GM12878 (cell line): Measurements from ENCODE around the gene SPCS1. TPM values are rescaled to one million over a fixed set of nuclear protein-coding genes. Genes with fewer than 3 reads are reported as not detected.

ENCODE experiments used
- ATAC-seq: fragments of 200-7000 bp; cut with Tn5 transposase; 3 replicates; pipeline ENCODE4 v1.9.1; 2020; ENCODE audit warnings: mild to moderate bottlenecking, moderate library complexity
- BruUV-seq: library from RNA; stranded (reverse); fragments of 400-500 nt; replicated peaks from 2 replicates; lab custom pipeline; 2021; lab: Mats Ljungman, UMichigan
- CTCF ChIA-PET: fragments of 300-600 bp; sonication (Branson Sonifier 250); formaldehyde crosslinking; extraction: SDS; loops from one replicate; lab custom pipeline; 2021; ENCODE audit warnings: inconsistent platforms; lab: Yijun Ruan, JAX
- POLR2A ChIA-PET: fragments of 350-600 bp; formaldehyde crosslinking; extraction: SDS; loops from one replicate; lab custom pipeline; 2021; ENCODE audit warnings: inconsistent platforms; lab: Charles Lee
- RAD21 ChIA-PET: fragments of 300-600 bp; sonication (Branson Sonifier 250); formaldehyde crosslinking; loops from one replicate; lab custom pipeline; 2023; ENCODE audit warnings: antibody characterized with exemption; ENCODE audit not compliant: unreplicated experiment; lab: Charles Lee
- SMC1A ChIA-PET: fragments of 300-600 bp; sonication (Branson Sonifier 250); formaldehyde crosslinking; loops from one replicate; lab custom pipeline; 2023; ENCODE audit not compliant: unreplicated experiment, uncharacterized antibody; lab: Charles Lee
- DNase-seq: peaks from one replicate; pipeline ENCODE4 v3.0.0-alpha.2; 2011; ENCODE audit warnings: low read depth, low spot score
- FAIRE-seq: peaks from 3 replicates; lab custom pipeline; 2011; peaks lifted over from hg19 to GRCh38; lab: Jason Lieb, UNC
- H2AFZ ChIP-seq: 2 replicates; pipeline ENCODE4 v1.6.0; 2011; ENCODE audit warnings: low read depth, low read length, control low read depth; ENCODE audit not compliant: control insufficient read depth
- H3K27ac ChIP-seq: 2 replicates; pipeline ENCODE4 v1.5.1; 2011; ENCODE audit warnings: control low read depth; ENCODE audit not compliant: control insufficient read depth, insufficient read depth
- H3K27me3 ChIP-seq, 2 experiments: replicated peaks in 1 of 2; 2 replicates each; pipeline versions ENCODE4 v1.6.0 to v1.6.1; 2011; ENCODE audit warnings: low read length in 1 of 2; ENCODE audit not compliant: control insufficient read depth in 2 of 2, insufficient read depth in 2 of 2
- H3K36me3 ChIP-seq, 2 experiments: 2 replicates each; pipeline ENCODE4 v1.5.1; 2011; ENCODE audit warnings: low read length in 1 of 2; ENCODE audit not compliant: control insufficient read depth in 2 of 2, insufficient read depth in 2 of 2
- H3K4me1 ChIP-seq: 2 replicates; pipeline ENCODE4 v1.6.1; 2011; ENCODE audit warnings: mild to moderate bottlenecking, low read length, moderate library complexity, mixed read lengths; ENCODE audit not compliant: control insufficient read depth, insufficient read depth
- H3K4me2 ChIP-seq: 2 replicates; pipeline ENCODE4 v1.6.0; 2011; ENCODE audit warnings: control low read depth; ENCODE audit not compliant: control insufficient read depth, insufficient read depth
- H3K4me3 ChIP-seq: fragments of 200-600 bp; sonication (generic); 2 replicates; pipeline ENCODE4 v1.5.1; 2016
- H3K79me2 ChIP-seq: 2 replicates; pipeline ENCODE4 v1.6.0; 2011; ENCODE audit warnings: low read length; ENCODE audit not compliant: control insufficient read depth, insufficient read depth
- H3K9ac ChIP-seq: 2 replicates; pipeline ENCODE4 v1.8.0; 2011; ENCODE audit warnings: low read length, control low read depth, mixed read lengths; ENCODE audit not compliant: control insufficient read depth, insufficient read depth
- H3K9me3 ChIP-seq: replicated peaks from 3 replicates; pipeline ENCODE4 v1.5.1; 2011; ENCODE audit warnings: mild to moderate bottlenecking, low read length; ENCODE audit not compliant: control insufficient read depth, insufficient read depth
- H4K20me1 ChIP-seq: 2 replicates; pipeline ENCODE4 v1.6.0; 2011; ENCODE audit not compliant: control insufficient read depth, insufficient read depth
- ASH2L ChIP-seq: fragments of 300-600, 200-600 bp; sonication (generic); IDR thresholded peaks from 2 replicates; pipeline ENCODE4 v1.6.1; 2017; ENCODE audit warnings: low read depth, mild to moderate bottlenecking, borderline replicate concordance
- BCL3 ChIP-seq: IDR thresholded peaks from 2 replicates; pipeline ENCODE4 v1.6.1; 2011; ENCODE audit warnings: borderline replicate concordance, low read depth, mild to moderate bottlenecking, moderate library complexity, low read length; ENCODE audit not compliant: insufficient read depth, poor library complexity, severe bottlenecking
- CREB1 ChIP-seq: IDR thresholded peaks from 2 replicates; pipeline ENCODE4 v1.6.1; 2012; ENCODE audit warnings: low read depth, mild to moderate bottlenecking, inconsistent platforms
- E2F4 ChIP-seq: IDR thresholded peaks from 2 replicates; pipeline ENCODE4 v1.6.1; 2012; ENCODE audit warnings: low read depth, low read length, improper control_type of control experiment
- MXI1 ChIP-seq: fragments of 150-350 bp; IDR thresholded peaks from 2 replicates; pipeline ENCODE4 v1.6.1; 2011; ENCODE audit warnings: low read depth, mild to moderate bottlenecking, inconsistent platforms, low read length, improper control_type of control experiment
- NKRF ChIP-seq: fragments of 450-650 bp; conservative IDR thresholded peaks from 2 replicates; pipeline ENCODE4 v1.6.1; 2017; ENCODE audit warnings: mild to moderate bottlenecking, moderate library complexity
- NR2F1 ChIP-seq: fragments of 450-650 bp; conservative IDR thresholded peaks from 2 replicates; pipeline ENCODE4 v1.6.1; 2017; ENCODE audit warnings: mild to moderate bottlenecking
- POLR2A ChIP-seq: IDR thresholded peaks from 2 replicates; pipeline ENCODE4 v1.6.1; 2011; ENCODE audit warnings: low read depth, mild to moderate bottlenecking, low read length
- POLR2AphosphoS5 ChIP-seq: IDR thresholded peaks from 2 replicates; pipeline ENCODE4 v1.6.1; 2011; ENCODE audit warnings: mild to moderate bottlenecking, low read length, inconsistent platforms
- POU2F2 ChIP-seq: IDR thresholded peaks from 3 replicates; pipeline ENCODE4 v1.6.1; 2011; ENCODE audit warnings: low read depth, mild to moderate bottlenecking, low read length, borderline replicate concordance
- SREBF1 ChIP-seq: IDR thresholded peaks from 2 replicates; pipeline ENCODE4 v1.6.1; 2012; ENCODE audit warnings: mild to moderate bottlenecking, low read length
- TCF7 ChIP-seq: IDR thresholded peaks from 2 replicates; pipeline ENCODE4 v1.6.1; 2014; ENCODE audit warnings: antibody characterized with exemption, borderline replicate concordance
- YY1 ChIP-seq: IDR thresholded peaks from 2 replicates; pipeline ENCODE4 v1.6.1; 2011; ENCODE audit warnings: low read depth, mild to moderate bottlenecking, low read length
- ZBTB40 ChIP-seq: fragments of 450-650 bp; IDR thresholded peaks from 2 replicates; pipeline ENCODE4 v1.6.1; 2016; ENCODE audit warnings: mild to moderate bottlenecking, moderate library complexity, borderline replicate concordance
- WGBS: methylation state at CpG from one replicate; pipeline ENCODE4 v1.1.6; 2016; ENCODE audit warnings: low lambda C conversion rate; ENCODE audit not compliant: insufficient replicate concordance, insufficient coverage; ENCODE audit errors: missing lambda C conversion rate; 5-methylcytosine and 5-hydroxymethylcytosine counted together
- in situ Hi-C: fragments of 300-500 bp; cut with MboI; formaldehyde crosslinking; loops from 9 replicates; pipeline ENCODE4 v1.14.3; 2018; ENCODE audit warnings: mixed read lengths
- intact Hi-C: fragments of 100-400 bp; cut with micrococcal nuclease; formaldehyde crosslinking; loops from one replicate; pipeline ENCODE4 v1.14.2; 2022; ENCODE audit not compliant: unreplicated experiment
- polyA plus RNA-seq, 11 experiments: library from polyadenylated mRNA; depleted of rRNA in 4 of 11; unstranded in 6 of 11; stranded (reverse) in 5 of 11; fragments of >200 nt; fragmentation: Nextera tagmentation in 4 of 11; fragmentation: Illumina TruSeq in 1 of 11; extraction: Ambion mirVana in 4 of 11; extraction: Trizol in 1 of 11; gene quantifications; 1 replicate in 1 of 11; 2 replicates in 10 of 11; pipeline versions ENCODE4 v1.2.1 to v1.2.3, GENCODE V29; 2011 to 2016; ENCODE audit warnings: inconsistent platforms in 2 of 11, missing spikeins in 2 of 11, low read depth in 1 of 11
- total RNA-seq, 4 experiments: library from RNA; depleted of rRNA in 3 of 4; stranded (reverse); fragments of >200 nt in 3 of 4; fragmentation: Illumina TruSeq in 1 of 4; extraction: Trizol in 1 of 4; gene quantifications; 2 replicates each; pipeline versions ENCODE4 v1.2.1 to v1.2.3, GENCODE V29; 2013 to 2021

The SPCS1 gene
- total and polyA plus RNA-seq, 10 of the 15 experiments (the other 5 are each of a cell fraction or from before 2014, with no cell fraction given), result 107 to 994 (median 233) TPM

GRCh38 chr3:52704611-52705437 is 1.1 kb upstream of the SPCS1 start:
- peak overlapping the region; percentile 90 for H3K4me3 ChIP-seq
- FAIRE-seq (no peak), DNase-seq (no peak), ATAC-seq (peak; percentile 8)
- peak overlapping the region; percentile 91 for H3K9ac ChIP-seq
- peak overlapping the region; percentile 92 for H3K4me2 ChIP-seq
- RAD21 ChIA-PET, result interaction anchor here (0.9 to 2.2 kb wide), 3 partner anchors 8 to 66 kb away, joined by 4 to 8 read pairs (median 5); partner anchors contain the start of gene NEK4
- SMC1A ChIA-PET, result interaction anchor here (0.8 to 3.4 kb wide), 4 partner anchors 8 to 18 kb away, joined by 3 to 17 read pairs (median 4); no protein-coding TSS in a partner anchor
- in situ Hi-C loops (no loop called here), intact Hi-C loops (loop anchor here (2.0 to 10.0 kb wide), 2 partner anchors 18 to 340 kb away; partner anchors contain the start of genes GNL3 and SFMBT1)
- no peaks in the 10 kb centered on the region for H3K9me3 ChIP-seq
- H3K27ac ChIP-seq, result peak overlapping the region; percentile 75
- H2AFZ ChIP-seq, result peak overlapping the region; percentile 100
- H3K4me1 ChIP-seq, result peaks cover 23% of the 10 kb centered on the region
- peaks cover 3 to 12% of the 10 kb centered on the region in 2 experiments; a peak in 3 of 4 replicates for H3K36me3 ChIP-seq
- CTCF ChIA-PET, result no interaction called here
- H4K20me1 ChIP-seq, result no peaks in the 10 kb centered on the region
- WGBS, result 2% methylated on average over 22 of the region's 22 CpGs
- H3K79me2 ChIP-seq, result peaks cover 63% of the 10 kb centered on the region
- POLR2A ChIA-PET, result interaction anchor here (0.6 to 4.1 kb wide), 7 partner anchors 8 to 510 kb away, joined by 3 to 25 read pairs (median 4); partner anchors contain the start of gene GNL3
- H3K27me3 ChIP-seq, result no peaks in the 10 kb centered on the region
- TSS peak; percentile 80 for BruUV-seq
- TF ChIP-seq MXI1 (peak; percentile 48; the same call in 1 of the 2 replicates), ZBTB40 (no peak), NR2F1 (no peak), BCL3 (no peak), TCF7 (peak; percentile 19; the same call in 1 of the 2 replicates), E2F4 (no peak), POLR2A (peak; percentile 45), SREBF1 (no peak), POU2F2 (no peak), ASH2L (no peak), NKRF (0 out of 2 replicates have a peak, but pooled peaks have one; percentile 34), POLR2AphosphoS5 (0 out of 2 replicates have a peak, but pooled peaks have one; percentile 16), YY1 (no peak), CREB1 (0 out of 2 replicates have a peak, but pooled peaks have one; percentile 22)
